ENCODE data around the gene POLR2B. TPM values are rescaled to one million over a fixed set of nuclear protein-coding genes. Genes with fewer than 3 reads are reported as not detected.

The POLR2B gene
- total RNA-seq, 2 donors from 2014 or later = 146 to 162 TPM

GRCh38 chr4:56972809-56973208 lies 5.9 kb upstream of the POLR2B start:
- Mint-ChIP-seq H3K4me1 (ENCODE audit: low read depth in 2 of 2) (peaks cover 35 to 36% of the 10 kb centered on the region in 2 donors), H3K36me3 (peaks cover 33% of the 10 kb centered on the region), H3K4me3 (peak overlapping the region; percentile 44), H3K9me3 (no peaks in the 10 kb centered on the region), H3K27me3 (no peaks in the 10 kb centered on the region), H3K27ac (peak overlapping the region; percentile 68 to 70)
- DNase-seq (ENCODE audit: low spot score) (no peak), ATAC-seq (no peak)

- H3K27me3 Mint-ChIP-seq = no peaks in the 10 kb centered on the region
- peak overlapping the region; percentile 44 for H3K4me3 Mint-ChIP-seq
- no peaks in the 10 kb centered on the region for H3K9me3 Mint-ChIP-seq
- H3K27ac Mint-ChIP-seq = peak overlapping the region; percentile 68 to 70
- ATAC-seq (no peak), DNase-seq (ENCODE audit: low spot score) (no peak)
- H3K4me1 Mint-ChIP-seq (ENCODE audit: low read depth in 2 of 2) = peaks cover 38 to 40% of the 10 kb centered on the region in 2 donors
- H3K36me3 Mint-ChIP-seq = peaks cover 33% of the 10 kb centered on the region
Measured at GRCh38 chr4:56973336-56973735, 5.4 kb upstream of the POLR2B start.

- peak overlapping the region; percentile 44 to 80 for H3K27ac Mint-ChIP-seq
- ATAC-seq (no peak), DNase-seq (ENCODE audit: low spot score) (no peak)
- no peaks in the 10 kb centered on the region for H3K27me3 Mint-ChIP-seq
- H3K4me3 Mint-ChIP-seq = peak overlapping the region; percentile 99
- H3K36me3 Mint-ChIP-seq = peaks cover 38% of the 10 kb centered on the region
- no peaks in the 10 kb centered on the region for H3K9me3 Mint-ChIP-seq
- peaks cover 52 to 57% of the 10 kb centered on the region in 2 donors for H3K4me1 Mint-ChIP-seq (ENCODE audit: low read depth in 2 of 2)
Measured at GRCh38 chr4:56976283-56976836, 2.3 kb upstream of the POLR2B start.

DNA sequence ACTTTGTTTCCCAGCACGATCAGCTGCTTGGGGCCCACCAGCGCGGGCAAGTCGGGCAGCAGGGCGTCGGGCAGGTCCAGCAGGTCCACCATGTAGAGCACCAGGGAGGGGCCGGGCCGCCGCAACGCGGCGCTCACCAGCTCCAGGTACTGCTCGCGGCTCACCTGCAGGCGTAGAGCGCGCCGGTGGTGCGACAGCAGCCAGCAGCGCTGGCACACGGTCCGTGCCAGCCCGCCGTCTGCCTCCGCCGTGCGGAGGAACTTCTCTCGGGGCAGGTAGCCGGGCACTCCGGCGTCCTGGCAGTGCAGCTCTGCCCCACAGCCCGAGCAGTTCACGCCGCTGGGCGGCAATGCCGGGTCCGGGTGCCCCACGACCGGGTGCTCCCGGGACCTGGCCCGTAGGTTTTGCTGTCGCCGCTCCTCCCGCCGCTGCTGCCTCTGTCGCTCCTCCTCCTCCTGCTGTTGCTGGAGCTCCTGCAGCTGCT lies 1.8 kb upstream of the POLR2B start:
- Mint-ChIP-seq H3K27me3 (no peaks in the 10 kb centered on the region), H3K27ac (peak overlapping the region; percentile 98 to 99), H3K9me3 (no peaks in the 10 kb centered on the region), H3K4me1 (ENCODE audit: low read depth in 2 of 2) (peaks cover 56 to 58% of the 10 kb centered on the region in 2 donors), H3K36me3 (peaks cover 39% of the 10 kb centered on the region), H3K4me3 (peak overlapping the region; percentile 99)
- ATAC-seq = peak; percentile 21 to 48
- no peak for DNase-seq (ENCODE audit: low spot score)

DNA sequence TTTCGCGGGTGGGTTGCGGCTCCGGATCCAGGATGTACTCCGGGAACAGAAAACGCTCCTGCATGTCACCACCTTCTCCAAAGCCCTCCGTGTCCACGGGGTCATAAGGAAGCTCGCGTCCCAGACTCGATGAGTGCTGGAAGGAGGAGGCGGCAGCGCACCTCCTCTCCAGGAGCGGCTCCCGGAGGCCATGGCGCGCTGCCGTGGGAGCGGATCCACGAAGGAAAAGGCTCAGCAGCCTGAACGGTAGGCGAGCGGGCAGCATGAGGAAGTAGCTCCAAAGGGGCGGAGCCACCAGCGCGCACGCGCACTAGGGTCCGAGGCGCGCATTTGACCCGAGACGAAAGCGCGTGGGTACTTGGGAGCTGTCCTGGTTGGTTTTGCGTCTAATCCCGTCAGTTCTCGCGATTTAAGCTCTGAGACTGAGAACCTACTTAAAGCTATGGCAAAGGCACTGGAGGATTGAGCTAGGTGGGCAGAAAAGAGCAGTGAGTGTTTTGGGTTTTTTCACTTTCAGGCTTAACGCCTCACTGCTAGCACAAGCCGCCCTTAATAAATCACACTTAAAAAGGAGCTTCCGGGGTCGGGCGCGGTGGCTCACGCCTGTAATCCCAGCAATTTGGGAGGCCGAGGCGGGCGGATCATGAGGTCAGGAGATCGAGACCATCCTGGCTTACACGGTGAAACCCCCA lies 1.2 kb upstream of the POLR2B start, which contains the start of gene NOA1:
TSS of gene NOA1 (minus strand) at position 286 of the 692 bp plus-strand sequence. CDS start at position 265, 21 bp downstream.
- DNase-seq (ENCODE audit: low spot score) (peak; percentile 97), ATAC-seq (peak; percentile 88 to 91)
- Mint-ChIP-seq H3K36me3 (peaks cover 36% of the 10 kb centered on the region), H3K9me3 (no peaks in the 10 kb centered on the region), H3K27ac (peak within 1 kb of the TSS; percentile 98 to 99), H3K27me3 (no peaks in the 10 kb centered on the region), H3K4me3 (peak within 1 kb of the TSS; percentile 99), H3K4me1 (ENCODE audit: low read depth in 2 of 2) (peaks cover 55 to 57% of the 10 kb centered on the region in 2 donors)

DNA sequence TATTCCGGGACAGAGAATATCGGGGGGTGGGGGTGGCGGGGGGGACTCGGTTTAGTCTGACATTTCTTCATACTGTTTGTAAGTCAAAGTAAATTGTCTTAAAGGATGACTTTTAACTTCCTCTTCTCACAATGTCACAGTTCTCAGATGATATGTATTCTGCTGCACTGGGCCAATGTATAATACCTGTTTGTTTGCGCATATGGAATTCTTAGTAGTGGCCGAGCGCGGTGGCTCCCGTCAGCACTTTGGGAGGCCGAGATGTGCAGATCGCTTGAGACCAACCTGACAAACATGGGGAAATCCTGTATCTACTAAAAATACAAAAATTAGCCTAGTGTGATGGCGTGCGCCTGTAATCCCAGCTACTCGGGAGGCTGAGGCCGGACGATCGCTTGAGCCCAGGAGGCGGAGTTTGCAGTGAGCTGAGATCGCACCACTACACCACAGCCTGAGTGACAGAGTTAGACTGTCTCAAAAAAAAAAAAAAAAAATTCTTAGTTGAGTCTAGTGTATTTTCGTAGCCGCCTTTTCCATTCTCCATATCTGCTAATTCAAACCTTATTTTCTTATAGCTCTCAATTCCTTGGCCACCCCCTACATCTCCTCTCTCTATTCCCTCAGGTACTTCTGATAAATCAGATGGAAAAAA lies 851 bp downstream of the POLR2B start:
- no peaks in the 10 kb centered on the region for H3K9me3 Mint-ChIP-seq
- ATAC-seq (peak in 1 of 2 donors; percentile 32), DNase-seq (ENCODE audit: low spot score) (peak; percentile 69)
- H3K27me3 Mint-ChIP-seq = no peaks in the 10 kb centered on the region
- peak overlapping the region; percentile 99 for H3K4me3 Mint-ChIP-seq
- H3K36me3 Mint-ChIP-seq = peaks cover 19% of the 10 kb centered on the region
- H3K4me1 Mint-ChIP-seq (ENCODE audit: low read depth in 2 of 2) = peaks cover 55 to 63% of the 10 kb centered on the region in 2 donors
- H3K27ac Mint-ChIP-seq = peak overlapping the region; percentile 98 to 99

- Mint-ChIP-seq H3K27me3 (no peaks in the 10 kb centered on the region), H3K9me3 (no peaks in the 10 kb centered on the region), H3K4me3 (peak overlapping the region; percentile 99), H3K27ac (peak overlapping the region; percentile 54 to 75), H3K4me1 (ENCODE audit: low read depth in 2 of 2) (peaks cover 49 to 59% of the 10 kb centered on the region in 2 donors), H3K36me3 (peaks cover 14% of the 10 kb centered on the region)
- no peak for DNase-seq (ENCODE audit: low spot score)
- no peak for ATAC-seq
Measured at GRCh38 chr4:56981795-56982201, 3.1 kb downstream of the POLR2B start.

GRCh38 chr4:56986192-56986591 lies 7.5 kb downstream of the POLR2B start:
- no peaks in the 10 kb centered on the region for H3K27me3 Mint-ChIP-seq
- H3K4me1 Mint-ChIP-seq (ENCODE audit: low read depth in 2 of 2) = peaks cover 36 to 44% of the 10 kb centered on the region in 2 donors
- no peaks in the 10 kb centered on the region for H3K9me3 Mint-ChIP-seq
- no peak overlapping the region for H3K27ac Mint-ChIP-seq
- H3K36me3 Mint-ChIP-seq = peaks cover 17% of the 10 kb centered on the region
- no peak overlapping the region for H3K4me3 Mint-ChIP-seq
- DNase-seq (ENCODE audit: low spot score) (no peak), ATAC-seq (no peak)

DNA sequence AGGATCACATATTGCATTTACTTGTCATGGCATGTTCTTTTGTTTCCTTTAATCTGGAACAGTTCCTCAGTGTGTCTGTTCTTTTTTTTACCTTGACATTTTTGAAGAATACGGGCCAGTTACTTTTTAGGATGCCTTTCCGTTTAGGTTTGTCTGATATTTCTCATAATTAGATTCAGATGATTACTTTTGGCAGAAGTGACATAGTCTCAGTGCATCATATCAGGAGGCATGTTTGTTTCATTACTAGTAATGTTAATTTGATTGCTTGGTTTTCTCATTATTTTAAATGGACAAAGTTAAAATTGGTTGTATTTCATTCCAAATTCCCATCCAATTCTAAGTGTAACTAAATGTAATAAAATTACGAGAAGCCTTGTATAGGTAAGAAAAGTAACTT lies 8.3 kb downstream of the POLR2B start:
- ATAC-seq (no peak), DNase-seq (ENCODE audit: low spot score) (no peak)
- H3K4me3 Mint-ChIP-seq = no peak overlapping the region
- peaks cover 12% of the 10 kb centered on the region for H3K36me3 Mint-ChIP-seq
- peaks cover 29 to 44% of the 10 kb centered on the region in 2 donors for H3K4me1 Mint-ChIP-seq (ENCODE audit: low read depth in 2 of 2)
- no peak overlapping the region for H3K27ac Mint-ChIP-seq
- H3K9me3 Mint-ChIP-seq = no peaks in the 10 kb centered on the region
- H3K27me3 Mint-ChIP-seq = no peaks in the 10 kb centered on the region

DNA sequence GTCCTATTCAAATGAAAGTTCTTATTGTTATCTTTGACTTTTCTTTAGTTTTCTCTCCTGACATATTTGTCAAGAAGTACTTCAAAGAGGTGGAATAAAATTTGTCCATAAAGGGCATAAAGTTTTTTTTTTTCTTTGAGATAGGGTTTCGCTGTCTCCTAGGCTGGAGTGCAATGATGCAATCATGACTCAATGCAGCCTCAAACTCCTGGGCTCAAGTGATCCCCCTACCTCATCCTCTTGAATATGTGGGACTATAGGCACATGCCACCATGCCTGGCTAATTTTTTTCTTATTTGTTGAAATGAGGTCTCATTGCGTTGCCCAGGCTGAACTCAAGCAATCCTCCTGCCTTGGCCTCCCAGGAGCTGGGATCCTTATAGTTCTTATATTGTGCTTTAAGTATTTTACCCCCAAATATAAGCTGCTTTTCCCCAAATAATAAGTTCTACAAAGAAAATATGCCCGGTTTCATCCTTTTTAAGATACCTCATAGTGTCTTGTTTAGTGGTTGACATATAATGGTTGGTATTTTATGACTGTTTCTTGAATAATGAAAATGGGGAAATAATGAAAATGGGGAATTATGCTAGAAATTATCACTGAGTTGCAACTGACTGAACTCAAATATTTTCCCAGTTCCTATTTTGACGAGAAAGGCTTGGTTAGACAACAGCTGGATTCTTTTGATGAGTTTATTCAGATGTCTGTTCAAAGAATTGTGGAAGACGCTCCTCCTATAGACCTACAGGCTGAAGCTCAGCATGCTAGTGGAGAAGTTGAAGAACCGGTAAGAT lies 11.6 kb downstream of the POLR2B start:
- Mint-ChIP-seq H3K27ac (peak overlapping the region; percentile 2 to 28), H3K9me3 (no peaks in the 10 kb centered on the region)
- no peak for ATAC-seq

GRCh38 chr4:56995525-56995924 lies 16.8 kb downstream of the POLR2B start:
- DNase-seq (ENCODE audit: low spot score) (no peak), ATAC-seq (no peak)
- Mint-ChIP-seq H3K27me3 (no peaks in the 10 kb centered on the region), H3K36me3 (peaks cover 30% of the 10 kb centered on the region), H3K9me3 (no peaks in the 10 kb centered on the region), H3K4me1 (ENCODE audit: low read depth in 2 of 2) (peaks cover 4 to 30% of the 10 kb centered on the region in 2 donors), H3K4me3 (no peak overlapping the region), H3K27ac (no peak overlapping the region)

More for the DNA sequence above, 11.6 kb downstream of the POLR2B start:
- H3K36me3 Mint-ChIP-seq = peaks cover 9% of the 10 kb centered on the region
- DNase-seq (ENCODE audit: low spot score) = no peak
- no peaks in the 10 kb centered on the region for H3K27me3 Mint-ChIP-seq
- no peak overlapping the region for H3K4me3 Mint-ChIP-seq
- peaks cover 8 to 33% of the 10 kb centered on the region in 2 donors for H3K4me1 Mint-ChIP-seq (ENCODE audit: low read depth in 2 of 2)

DNA sequence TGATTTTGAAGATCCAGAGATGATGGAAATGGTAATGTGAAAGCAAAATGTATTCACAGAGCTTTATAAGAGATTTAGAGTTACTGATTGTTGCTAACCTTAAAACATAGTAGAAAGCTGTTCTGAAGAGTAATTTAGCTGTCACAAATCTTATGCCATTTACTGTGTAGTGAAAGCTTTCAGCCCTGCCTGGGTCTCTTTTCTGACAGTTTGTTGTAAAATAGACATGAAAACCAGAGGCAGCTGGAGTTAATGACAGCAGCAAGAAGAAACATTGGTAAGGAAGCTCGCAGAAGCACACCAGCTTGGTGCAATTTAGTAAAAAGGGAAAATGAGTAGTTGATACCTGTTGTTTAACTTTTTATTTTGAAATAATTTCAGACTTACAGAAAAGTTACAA lies 21.1 kb downstream of the POLR2B start:
- Mint-ChIP-seq H3K9me3 (no peaks in the 10 kb centered on the region), H3K36me3 (peaks cover 28% of the 10 kb centered on the region), H3K4me1 (ENCODE audit: low read depth in 2 of 2) (peaks cover 0 to 12% of the 10 kb centered on the region in 2 donors), H3K27ac (no peak overlapping the region), H3K4me3 (no peak overlapping the region), H3K27me3 (no peaks in the 10 kb centered on the region)
- DNase-seq (ENCODE audit: low spot score) (no peak), ATAC-seq (no peak)

DNA sequence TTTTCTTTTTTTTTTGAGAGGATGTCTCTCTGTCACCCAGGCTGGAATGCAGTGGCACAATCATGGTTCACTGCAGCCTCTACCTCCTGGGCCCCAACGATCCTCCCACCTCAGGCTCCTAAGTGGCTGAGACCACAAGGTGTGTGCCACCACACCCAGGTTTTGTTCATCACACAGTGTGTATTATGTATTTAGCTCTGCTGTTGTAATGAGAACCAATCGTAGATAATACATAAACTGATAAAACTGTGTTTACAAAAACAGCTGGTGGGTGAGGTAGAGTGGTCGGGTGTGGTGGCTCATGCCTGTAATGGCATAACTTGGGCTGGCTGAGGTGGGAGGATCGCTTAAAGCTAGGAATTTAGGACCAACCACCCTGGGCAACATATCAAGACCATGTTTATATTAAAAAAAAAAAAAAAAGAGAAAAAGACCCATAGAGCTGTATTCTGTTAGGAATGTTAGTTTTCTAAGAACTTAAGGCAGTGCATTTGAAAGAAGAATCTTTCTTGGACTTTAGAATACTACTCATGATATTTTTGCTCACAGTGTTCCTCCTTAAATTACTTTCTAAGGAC lies 34.9 kb downstream of the POLR2B start:
- H3K27ac Mint-ChIP-seq = no peak overlapping the region
- H3K9me3 Mint-ChIP-seq = no peaks in the 10 kb centered on the region
- DNase-seq (ENCODE audit: low spot score) (no peak), ATAC-seq (no peak)
- no peak overlapping the region for H3K4me3 Mint-ChIP-seq
- H3K36me3 Mint-ChIP-seq = peaks cover 42% of the 10 kb centered on the region
- H3K4me1 Mint-ChIP-seq (ENCODE audit: low read depth in 2 of 2) = peaks cover 15 to 20% of the 10 kb centered on the region in 2 donors
- H3K27me3 Mint-ChIP-seq = no peaks in the 10 kb centered on the region

Data from natural killer cell treated with Interleukin-12 subunit alpha and Interleukin-12 subunit beta and Interleukin-15 and Interleukin-18, amount 100 ng/mL, for 72 hours (primary cell).